ENCODE results near the gene DUSP15. TPM values are rescaled to one million over a fixed set of nuclear protein-coding genes. Genes with fewer than 3 reads are reported as not detected.

The DUSP15 gene, protein sequence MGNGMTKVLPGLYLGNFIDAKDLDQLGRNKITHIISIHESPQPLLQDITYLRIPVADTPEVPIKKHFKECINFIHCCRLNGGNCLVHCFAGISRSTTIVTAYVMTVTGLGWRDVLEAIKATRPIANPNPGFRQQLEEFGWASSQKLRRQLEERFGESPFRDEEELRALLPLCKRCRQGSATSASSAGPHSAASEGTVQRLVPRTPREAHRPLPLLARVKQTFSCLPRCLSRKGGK
- 6.0 TPM for total RNA-seq (ENCODE audit: insufficient read depth, low replicate concordance)

- DNase-seq (ENCODE audit: low spot score): peak; percentile 34
Observed at GRCh38 chr20:31869942-31870725, at the start of gene DUSP15, which contains the start of gene TTLL9. TSS of gene DUSP15 (minus strand) at chr20:31870527. CDS start at chr20:31870337, 190 bp downstream. TSS of gene TTLL9 (plus strand) at chr20:31870634. CDS start at chr20:31871127, 493 bp downstream.

DNA sequence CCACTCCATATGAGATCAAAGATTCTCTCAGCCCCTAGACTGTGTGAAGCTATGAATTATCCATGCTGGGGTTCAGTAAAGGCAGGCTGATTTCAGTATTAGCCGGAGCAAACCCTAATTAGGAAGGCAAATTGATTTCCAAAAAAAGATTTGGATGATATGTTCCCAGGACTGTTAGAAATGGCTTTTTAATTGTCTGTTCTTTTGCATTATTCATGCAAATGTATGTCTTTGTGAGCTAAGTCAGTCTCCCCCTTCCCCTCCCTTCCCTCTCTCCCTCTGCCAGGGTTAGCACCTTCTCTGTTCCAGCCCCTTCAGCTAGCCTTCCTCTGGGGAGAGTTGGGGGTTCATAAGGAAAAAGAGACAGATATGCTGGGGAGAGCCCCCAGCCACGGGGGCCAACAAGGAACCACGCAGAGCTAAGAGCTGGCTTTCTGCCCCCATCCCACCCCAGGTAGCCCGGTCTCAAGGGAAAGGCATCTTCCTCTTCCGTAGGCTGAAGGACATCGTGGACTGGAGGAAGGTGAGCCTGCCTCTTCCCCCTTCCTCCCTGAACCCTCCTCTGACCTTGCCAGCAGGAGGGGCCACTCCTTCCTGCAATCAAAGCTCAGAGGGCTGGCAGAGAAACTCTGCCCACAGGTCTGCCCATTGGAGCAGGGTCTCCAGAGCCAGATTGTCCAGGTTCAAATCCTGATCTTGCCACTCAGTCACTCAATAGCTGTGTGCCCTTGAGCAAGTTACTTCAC is 49.3 kb upstream of the DUSP15 start:
- no peak for DNase-seq (ENCODE audit: low spot score)

- peak; percentile 74 for DNase-seq (ENCODE audit: low spot score)
Observed at GRCh38 chr20:31918466-31919105, 48.3 kb upstream of the DUSP15 start.

DNA sequence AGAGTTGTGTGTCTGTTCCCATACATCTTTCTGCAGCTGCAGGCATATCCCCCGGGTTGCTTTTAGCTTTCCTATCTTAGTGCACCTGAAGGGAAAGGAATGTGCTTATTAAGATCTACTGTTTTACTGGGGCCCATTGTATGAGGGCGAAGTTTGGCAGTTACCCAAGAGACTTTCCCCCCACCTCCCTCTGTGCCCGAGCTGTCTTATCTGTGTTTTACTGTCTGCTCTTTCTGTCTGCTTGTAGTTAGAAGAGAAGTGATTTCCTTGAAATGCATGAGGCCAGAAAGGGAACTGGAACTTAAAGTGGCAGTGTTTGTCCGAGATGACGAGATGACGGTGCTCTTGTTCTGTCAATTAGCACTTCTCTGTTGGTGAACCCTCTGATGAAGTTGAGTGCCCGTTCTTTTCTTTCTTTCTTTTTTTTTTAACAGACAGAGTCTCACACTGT is 47.7 kb upstream of the DUSP15 start:
- peak; percentile 43 for DNase-seq (ENCODE audit: low spot score)

DNA sequence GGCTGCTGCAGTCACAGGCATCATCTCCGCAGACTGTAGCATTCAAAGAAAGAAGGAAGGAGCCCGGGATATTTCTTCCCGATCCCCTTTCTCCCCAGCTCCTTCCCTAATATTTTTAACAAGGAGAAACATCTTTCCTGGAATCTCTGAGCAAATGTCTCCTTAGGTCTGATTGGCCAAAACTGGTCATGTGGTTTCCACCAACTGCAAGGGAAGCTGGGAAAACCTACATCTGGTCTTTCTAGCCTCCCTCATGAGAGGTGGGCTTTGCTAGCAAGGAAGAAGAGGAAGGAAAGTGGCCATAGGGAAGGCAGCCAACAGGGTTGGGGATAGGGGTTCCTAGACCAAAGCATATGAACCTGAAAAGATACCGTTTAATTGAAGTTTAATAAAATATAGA is 46.4 kb upstream of the DUSP15 start:
- no peak for DNase-seq (ENCODE audit: low spot score)

DNA sequence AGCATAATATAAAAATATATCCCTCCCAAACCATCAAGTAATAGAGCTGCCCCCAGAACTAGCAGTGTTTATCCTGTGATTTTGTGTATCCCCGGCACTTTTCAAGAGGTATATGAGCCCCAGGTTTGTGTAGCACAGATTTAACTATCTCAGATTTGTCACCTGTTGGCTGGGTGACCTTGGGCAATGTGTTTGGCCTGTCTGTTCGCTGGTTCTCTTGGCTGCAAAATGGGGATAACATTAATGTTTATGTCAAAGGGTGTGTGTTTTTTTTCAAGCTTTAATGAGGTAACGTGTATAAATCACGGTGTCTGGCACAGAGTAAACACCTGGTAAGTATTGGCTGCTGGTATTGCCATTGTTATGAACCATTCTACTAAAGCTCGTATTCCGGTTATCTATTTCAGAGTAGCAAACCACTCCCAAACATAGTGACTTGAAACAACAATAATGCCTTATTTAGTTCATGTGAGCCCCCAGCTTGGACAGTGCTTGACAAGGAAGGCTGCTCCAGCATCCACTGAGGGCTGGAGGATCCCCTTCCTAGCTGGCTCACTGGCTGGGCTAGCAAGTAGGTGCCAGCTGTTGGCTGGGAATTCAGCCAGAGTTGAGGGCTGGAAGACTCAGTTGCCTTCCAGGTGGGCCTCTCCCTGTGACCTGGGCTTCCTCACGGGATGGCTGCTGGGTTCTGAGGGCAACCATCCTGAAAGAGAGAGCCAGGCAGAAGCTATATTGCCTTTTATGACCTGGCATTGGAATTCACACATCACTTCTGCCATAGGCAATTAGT is 45.4 kb upstream of the DUSP15 start:
- DNase-seq (ENCODE audit: low spot score): no peak

GRCh38 chr20:31914170-31914569 is 43.8 kb upstream of the DUSP15 start:
- DNase-seq (ENCODE audit: low spot score): no peak

- DNase-seq (ENCODE audit: low spot score): no peak
Observed at GRCh38 chr20:31913431-31914157, 43.3 kb upstream of the DUSP15 start.

DNA sequence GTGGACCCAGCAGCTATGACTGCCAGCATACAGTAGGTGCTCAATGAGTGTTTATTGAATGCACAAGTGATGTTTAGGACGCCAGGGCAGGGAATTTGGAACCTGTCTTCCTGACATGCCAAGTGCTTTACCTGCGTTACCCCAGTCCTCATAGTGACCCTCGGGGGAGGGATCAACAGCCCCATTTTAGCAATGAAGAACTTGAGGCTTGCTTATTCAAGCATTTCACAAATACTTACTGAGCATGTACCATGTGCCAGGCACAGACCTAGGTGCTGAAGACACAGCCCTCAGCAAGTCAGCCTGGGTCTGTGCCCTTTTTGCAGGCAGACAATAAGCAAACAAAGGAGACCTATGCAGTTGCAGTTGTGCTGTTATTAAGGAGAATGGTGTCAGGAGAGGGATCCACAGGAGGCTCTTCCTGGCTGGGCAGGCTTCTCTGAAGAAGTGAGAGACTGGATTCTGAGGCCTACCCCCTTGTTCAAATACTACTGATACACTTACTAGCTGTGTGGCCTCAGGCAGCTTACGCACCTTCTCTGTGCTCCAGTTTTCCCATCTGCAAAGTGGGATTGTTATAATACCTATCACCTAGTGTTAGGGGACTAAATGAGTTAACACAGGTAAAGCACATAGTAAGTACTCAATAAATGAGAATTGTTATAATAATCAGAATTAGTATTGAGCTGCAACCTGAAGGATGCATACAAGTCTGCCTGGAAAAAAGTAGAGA is 39.9 kb upstream of the DUSP15 start:
- DNase-seq (ENCODE audit: low spot score): no peak

- DNase-seq (ENCODE audit: low spot score): no peak
Observed at GRCh38 chr20:31909253-31910070, 39.1 kb upstream of the DUSP15 start.

DNA sequence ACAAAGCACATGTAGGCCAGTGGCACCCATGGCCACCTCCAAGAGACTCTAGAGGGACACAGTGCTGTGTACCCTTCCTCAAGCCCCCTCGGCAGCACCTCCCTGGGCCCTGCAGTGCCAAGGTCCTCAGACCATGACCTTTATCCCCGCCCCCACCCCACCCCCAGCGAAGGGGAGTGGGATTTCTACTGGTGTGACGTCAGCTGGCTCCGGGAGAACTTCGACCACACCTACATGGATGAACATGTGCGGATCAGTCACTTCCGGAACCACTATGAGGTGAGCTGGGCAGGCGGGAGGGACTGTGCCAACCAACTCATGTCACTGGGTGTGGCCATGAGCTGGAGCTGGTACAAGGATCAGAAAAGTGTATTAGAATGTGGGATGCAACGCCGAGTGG is 38.1 kb upstream of the DUSP15 start:
- DNase-seq (ENCODE audit: low spot score): no peak

- DNase-seq (ENCODE audit: low spot score): no peak
Observed at GRCh38 chr20:31908016-31908415, 37.7 kb upstream of the DUSP15 start.

- no peak for DNase-seq (ENCODE audit: low spot score)
Observed at GRCh38 chr20:31907046-31907445, 36.7 kb upstream of the DUSP15 start.

DNA sequence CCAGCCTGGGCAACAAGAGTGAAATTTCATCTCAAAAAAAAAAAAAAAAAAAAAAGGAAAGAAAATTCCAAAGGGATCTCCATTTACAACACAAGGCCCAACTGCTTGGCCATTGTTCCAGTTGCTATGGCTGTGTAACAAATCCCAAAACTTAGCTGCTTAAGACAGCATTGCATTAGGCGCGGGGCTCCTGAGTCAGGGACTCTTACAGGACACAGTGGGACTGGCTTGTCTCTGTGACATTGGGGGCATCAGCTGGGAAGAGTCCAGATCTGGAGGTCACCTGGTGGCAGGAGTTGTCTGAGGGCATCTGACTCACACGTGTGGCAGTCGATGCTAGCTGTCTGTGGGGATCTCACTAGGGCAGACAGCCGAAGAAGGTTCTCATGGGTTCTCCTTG is 35.7 kb upstream of the DUSP15 start:
- DNase-seq (ENCODE audit: low spot score): no peak

- no peak for DNase-seq (ENCODE audit: low spot score)
Observed at GRCh38 chr20:31903627-31904386, 33.5 kb upstream of the DUSP15 start.

- no peak for DNase-seq (ENCODE audit: low spot score)
Observed at GRCh38 chr20:31901615-31902014, 31.3 kb upstream of the DUSP15 start.

DNA sequence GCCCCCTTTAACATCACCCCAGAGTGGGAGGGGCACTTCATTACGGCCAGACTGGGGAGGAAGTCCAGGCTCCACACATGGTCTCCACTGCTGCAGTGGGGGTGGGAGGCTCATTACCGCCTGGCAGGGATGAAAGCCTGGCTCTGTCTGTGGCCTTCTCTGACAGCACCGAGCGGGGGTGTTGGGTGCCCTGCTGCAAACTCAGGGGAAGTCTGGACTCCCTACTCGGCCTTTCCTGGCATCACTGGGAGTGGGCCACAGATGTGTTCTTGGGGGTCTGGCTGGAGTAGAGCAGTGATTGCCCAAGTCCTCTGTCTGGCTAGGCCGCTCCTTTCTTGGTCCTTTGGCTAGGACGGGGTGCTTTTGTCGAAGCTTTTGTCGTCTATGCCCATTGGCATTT is 27.2 kb upstream of the DUSP15 start:
- no peak for DNase-seq (ENCODE audit: low spot score)

- DNase-seq (ENCODE audit: low spot score): no peak
Observed at GRCh38 chr20:31896049-31896448, 25.7 kb upstream of the DUSP15 start.
